Bronchial epithelial cell (primary cell): ENCODE measurements around the gene CPSF2. TPM values are rescaled to one million over a fixed set of nuclear protein-coding genes. Genes with fewer than 3 reads are reported as not detected.

Source experiments
- DNase-seq: peaks from one replicate; pipeline ENCODE4 v3.0.0-alpha.2; 2010; ENCODE audit warnings: low read depth
- FAIRE-seq: peaks from 2 replicates; lab custom pipeline; 2011; peaks lifted over from hg19 to GRCh38; lab: Jason Lieb, UNC
- H3K27me3 ChIP-seq: 2 replicates; pipeline ENCODE4 v1.5.1; 2011; ENCODE audit warnings: low read length; ENCODE audit not compliant: control insufficient read depth, insufficient read depth
- H3K36me3 ChIP-seq: 2 replicates; pipeline ENCODE4 v1.5.1; 2011; ENCODE audit warnings: low read length; ENCODE audit not compliant: control insufficient read depth, insufficient read depth
- H3K4me3 ChIP-seq: 2 replicates; pipeline ENCODE4 v1.5.1; 2011; ENCODE audit warnings: mild to moderate bottlenecking, low read depth, low read length, control low read depth
- CTCF ChIP-seq: IDR thresholded peaks from 2 replicates; pipeline ENCODE4 v1.5.1; 2011; ENCODE audit warnings: mild to moderate bottlenecking, moderate library complexity, low read length, control low read depth, inconsistent platforms; ENCODE audit not compliant: insufficient read depth, severe bottlenecking
- total RNA-seq: library from RNA; depleted of rRNA; stranded (reverse); fragments of >200 nt; gene quantifications from 2 replicates; pipeline ENCODE4 v1.2.1, GENCODE V29; 2014

Gene CPSF2
- 33.4 and 35.3 TPM in 2 replicates for total RNA-seq

- H3K4me3 ChIP-seq: peak within 1 kb of the TSS; percentile 76
- no peak for TF ChIP-seq CTCF
- no peaks in the 10 kb centered on the region for H3K27me3 ChIP-seq
- DNase-seq: peak; percentile 51
- no peak for FAIRE-seq
- H3K36me3 ChIP-seq: peaks cover 2% of the 10 kb centered on the region
These were observed at the start of gene CPSF2, which contains the start of gene NDUFB1 for GRCh38 chr14:92121670-92122350. CPSF2 (plus strand) TSS chr14:92121969; CDS start chr14:92130985, 9,016 bp downstream. NDUFB1 (minus strand) TSS chr14:92121706; CDS start chr14:92117637, 4,069 bp downstream.

- TF ChIP-seq CTCF: no peak
- peaks cover 2% of the 10 kb centered on the region for H3K36me3 ChIP-seq
- FAIRE-seq (no peak), DNase-seq (no peak)
- no peaks in the 10 kb centered on the region for H3K27me3 ChIP-seq
- H3K4me3 ChIP-seq: no peak overlapping the region
These were observed 47.2 kb upstream of the CPSF2 start for GRCh38 chr14:92074555-92074954.

GRCh38 chr14:92088494-92088893 lies 33.3 kb upstream of the CPSF2 start:
- Histone ChIP-seq H3K27me3 (no peaks in the 10 kb centered on the region), H3K4me3 (no peak overlapping the region), H3K36me3 (peaks cover 5% of the 10 kb centered on the region)
- no peak for DNase-seq
- TF ChIP-seq CTCF: no peak
- FAIRE-seq: no peak

GRCh38 chr14:92093320-92093719 lies 28.4 kb upstream of the CPSF2 start:
- DNase-seq (no peak), FAIRE-seq (no peak)
- peaks cover 4% of the 10 kb centered on the region for H3K36me3 ChIP-seq
- no peak overlapping the region for H3K4me3 ChIP-seq
- TF ChIP-seq CTCF: no peak
- no peaks in the 10 kb centered on the region for H3K27me3 ChIP-seq

GRCh38 chr14:92099802-92100201 lies 22.0 kb upstream of the CPSF2 start:
- H3K36me3 ChIP-seq: no peaks in the 10 kb centered on the region
- no peaks in the 10 kb centered on the region for H3K27me3 ChIP-seq
- TF ChIP-seq CTCF: no peak
- no peak overlapping the region for H3K4me3 ChIP-seq
- DNase-seq (peak; percentile 23), FAIRE-seq (no peak)

GRCh38 chr14:92103363-92103989 lies 18.3 kb upstream of the CPSF2 start:
- Histone ChIP-seq H3K27me3 (no peaks in the 10 kb centered on the region), H3K4me3 (no peak overlapping the region), H3K36me3 (no peaks in the 10 kb centered on the region)
- no peak for TF ChIP-seq CTCF
- FAIRE-seq (no peak), DNase-seq (peak; percentile 5)
